Ovary (tissue), 3 donors: Measurements from ENCODE around the gene NCMAP.

Source experiments
- POLR2A ChIP-seq: fragments of 450-650 bp; IDR thresholded peaks from one replicate; pipeline ENCODE4 v1.6.1; 2017; ENCODE audit warnings: antibody characterized with exemption, mild to moderate bottlenecking, moderate library complexity
- TF ChIP-seq, protein P1 (sequence below), 3 donors: fragments of 450-650 bp in 2 of 3; fragments of 200-600 bp in 1 of 3; IDR thresholded peaks; one replicate each; pipeline versions ENCODE4 v1.5.1 to v1.8.0; 2016 to 2022; ENCODE audit warnings: antibody characterized with exemption in 3 of 3, mild to moderate bottlenecking in 1 of 3
- donor health status: DM: no; HTN: no; CAD: no.

DNA sequence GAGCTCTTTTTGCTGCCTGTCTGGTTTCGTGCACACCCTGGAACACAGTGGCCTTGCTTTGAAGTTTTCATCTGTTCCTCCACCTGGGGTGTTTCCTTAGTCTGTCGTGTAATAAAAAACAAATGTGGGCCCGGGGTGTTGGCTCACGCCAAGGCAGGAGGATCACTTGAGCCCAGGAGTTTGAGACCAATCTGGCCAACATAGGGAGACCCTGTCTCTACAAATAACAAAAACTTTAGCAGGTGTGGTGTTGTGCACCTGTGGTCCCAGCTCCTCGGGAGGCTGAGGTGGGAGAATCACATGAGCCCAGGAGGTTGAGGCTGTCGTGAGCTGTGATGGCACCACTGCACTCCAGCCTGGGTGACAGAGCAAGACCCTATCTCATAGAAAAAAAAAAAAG is 4.5 kb downstream of the NCMAP start:
- TF ChIP-seq, protein P1, sequence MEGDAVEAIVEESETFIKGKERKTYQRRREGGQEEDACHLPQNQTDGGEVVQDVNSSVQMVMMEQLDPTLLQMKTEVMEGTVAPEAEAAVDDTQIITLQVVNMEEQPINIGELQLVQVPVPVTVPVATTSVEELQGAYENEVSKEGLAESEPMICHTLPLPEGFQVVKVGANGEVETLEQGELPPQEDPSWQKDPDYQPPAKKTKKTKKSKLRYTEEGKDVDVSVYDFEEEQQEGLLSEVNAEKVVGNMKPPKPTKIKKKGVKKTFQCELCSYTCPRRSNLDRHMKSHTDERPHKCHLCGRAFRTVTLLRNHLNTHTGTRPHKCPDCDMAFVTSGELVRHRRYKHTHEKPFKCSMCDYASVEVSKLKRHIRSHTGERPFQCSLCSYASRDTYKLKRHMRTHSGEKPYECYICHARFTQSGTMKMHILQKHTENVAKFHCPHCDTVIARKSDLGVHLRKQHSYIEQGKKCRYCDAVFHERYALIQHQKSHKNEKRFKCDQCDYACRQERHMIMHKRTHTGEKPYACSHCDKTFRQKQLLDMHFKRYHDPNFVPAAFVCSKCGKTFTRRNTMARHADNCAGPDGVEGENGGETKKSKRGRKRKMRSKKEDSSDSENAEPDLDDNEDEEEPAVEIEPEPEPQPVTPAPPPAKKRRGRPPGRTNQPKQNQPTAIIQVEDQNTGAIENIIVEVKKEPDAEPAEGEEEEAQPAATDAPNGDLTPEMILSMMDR (IDR thresholded peaks at IDR 0.05): no peak
- TF ChIP-seq POLR2A: no peak
